ENCODE results near the gene SRSF4.
"Not testable (repeated sequence)": the region's sequence is repeated elsewhere in the genome, so short reads cannot be mapped to it uniquely, and the experiment has no call there.

SRSF4 gene

DNA sequence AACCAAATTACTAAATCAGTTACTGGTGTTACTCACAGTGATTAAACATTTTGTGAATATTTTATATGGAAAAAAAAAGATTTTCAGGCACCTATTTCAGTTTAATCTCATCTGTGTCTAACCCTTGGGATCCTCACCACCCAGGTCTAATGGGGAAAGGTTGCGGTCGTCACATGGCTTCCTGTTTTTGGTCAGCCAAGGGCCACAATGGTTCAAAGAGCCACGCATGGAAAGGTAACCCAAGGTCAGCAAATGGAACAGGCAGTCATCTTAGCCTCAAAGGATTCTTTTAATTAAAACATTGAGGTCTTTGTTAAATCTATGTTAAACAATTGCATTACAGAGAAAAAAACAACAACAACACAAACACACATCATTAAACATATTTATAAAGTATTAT lies 21.9 kb downstream of the SRSF4 start:
- Histone ChIP-seq H3K36me3 (ENCODE audit: insufficient read depth, low read length) (peaks cover 30% of the 10 kb centered on the region), H3K9me3 (ENCODE audit: low read length) (no peaks in the 10 kb centered on the region), H3K27me3 (ENCODE audit: control insufficient read depth in 1 of 2, insufficient read depth in 2 of 2, low read length in 2 of 2) (no peaks in the 10 kb centered on the region), H3K27ac (ENCODE audit: low read depth, low read length) (no peak overlapping the region), H3K4me1 (ENCODE audit: insufficient read depth, low read length) (peaks cover 42% of the 10 kb centered on the region), H3K9ac (ENCODE audit: low read length) (no peak overlapping the region), H3K4me3 (ENCODE audit: low read depth in 1 of 2, low read length in 2 of 2) (no peak overlapping the region)

DNA sequence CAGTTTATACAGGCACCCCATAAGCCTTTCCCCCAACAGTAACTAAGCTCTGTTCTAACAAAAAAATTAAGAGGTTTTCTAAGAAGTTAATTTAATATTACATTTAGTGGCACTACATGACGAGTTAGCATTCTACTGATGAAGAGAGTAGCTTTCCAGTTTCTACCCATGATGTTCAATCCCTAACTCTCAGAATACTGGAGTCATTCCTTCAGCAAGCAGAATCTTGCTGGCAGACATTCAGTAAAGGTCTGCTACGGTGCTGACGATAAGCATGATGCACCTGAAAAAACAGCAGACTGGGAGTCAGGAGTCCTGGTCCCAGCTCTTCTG lies 24.5 kb downstream of the SRSF4 start:
- H3K9me3 ChIP-seq (ENCODE audit: low read length), result no peaks in the 10 kb centered on the region
- H3K4me3 ChIP-seq (ENCODE audit: low read depth in 1 of 2, low read length in 2 of 2), result no peak overlapping the region
- H3K27ac ChIP-seq (ENCODE audit: low read depth, low read length), result no peak overlapping the region
- no peaks in the 10 kb centered on the region for H3K27me3 ChIP-seq (ENCODE audit: control insufficient read depth in 1 of 2, insufficient read depth in 2 of 2, low read length in 2 of 2)
- peaks cover 35% of the 10 kb centered on the region for H3K4me1 ChIP-seq (ENCODE audit: insufficient read depth, low read length)
- H3K36me3 ChIP-seq (ENCODE audit: insufficient read depth, low read length), result peaks cover 52% of the 10 kb centered on the region
- H3K9ac ChIP-seq (ENCODE audit: low read length), result no peak overlapping the region

DNA sequence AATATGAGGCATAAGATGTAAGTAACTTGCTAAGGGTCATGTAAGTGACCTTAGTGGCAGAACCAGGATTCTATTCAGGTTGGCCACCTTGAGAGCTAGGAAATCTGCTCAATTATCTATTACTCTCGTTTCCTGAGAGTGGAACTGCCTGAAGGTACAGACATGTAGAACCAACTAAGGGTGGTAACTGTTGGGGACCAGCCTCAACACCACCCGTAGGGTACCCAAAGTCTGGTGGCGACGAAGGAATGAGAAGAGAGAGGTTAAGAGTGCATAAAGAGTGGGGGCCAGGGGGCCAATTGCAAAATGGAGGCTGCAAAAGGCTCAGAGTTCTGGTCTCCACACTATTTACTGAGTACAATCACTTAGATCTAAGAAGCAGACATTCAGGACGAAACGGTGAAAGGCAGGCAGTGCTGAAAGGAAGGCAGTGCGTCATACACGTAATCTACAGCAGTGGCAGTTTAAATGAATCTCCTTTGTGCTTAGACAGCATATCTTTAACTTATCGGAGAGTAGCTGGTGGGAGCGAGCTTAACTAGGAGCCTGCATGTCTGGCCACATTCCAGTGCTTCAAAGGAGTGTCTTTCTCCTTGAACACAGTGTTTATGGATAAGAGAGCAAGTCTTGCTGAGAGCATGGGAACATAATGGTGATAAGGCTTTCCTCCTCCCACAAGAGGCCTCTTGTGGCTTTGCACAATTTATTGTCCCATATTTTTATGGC lies 25.0 kb downstream of the SRSF4 start:
- Histone ChIP-seq H3K36me3 (ENCODE audit: insufficient read depth, low read length) (peaks cover 57% of the 10 kb centered on the region), H3K9ac (ENCODE audit: low read length) (no peak overlapping the region), H3K9me3 (ENCODE audit: low read length) (no peaks in the 10 kb centered on the region), H3K27me3 (ENCODE audit: control insufficient read depth in 1 of 2, insufficient read depth in 2 of 2, low read length in 2 of 2) (no peaks in the 10 kb centered on the region), H3K4me1 (ENCODE audit: insufficient read depth, low read length) (peaks cover 31% of the 10 kb centered on the region), H3K4me3 (ENCODE audit: low read depth in 1 of 2, low read length in 2 of 2) (no peak overlapping the region), H3K27ac (ENCODE audit: low read depth, low read length) (no peak overlapping the region)

DNA sequence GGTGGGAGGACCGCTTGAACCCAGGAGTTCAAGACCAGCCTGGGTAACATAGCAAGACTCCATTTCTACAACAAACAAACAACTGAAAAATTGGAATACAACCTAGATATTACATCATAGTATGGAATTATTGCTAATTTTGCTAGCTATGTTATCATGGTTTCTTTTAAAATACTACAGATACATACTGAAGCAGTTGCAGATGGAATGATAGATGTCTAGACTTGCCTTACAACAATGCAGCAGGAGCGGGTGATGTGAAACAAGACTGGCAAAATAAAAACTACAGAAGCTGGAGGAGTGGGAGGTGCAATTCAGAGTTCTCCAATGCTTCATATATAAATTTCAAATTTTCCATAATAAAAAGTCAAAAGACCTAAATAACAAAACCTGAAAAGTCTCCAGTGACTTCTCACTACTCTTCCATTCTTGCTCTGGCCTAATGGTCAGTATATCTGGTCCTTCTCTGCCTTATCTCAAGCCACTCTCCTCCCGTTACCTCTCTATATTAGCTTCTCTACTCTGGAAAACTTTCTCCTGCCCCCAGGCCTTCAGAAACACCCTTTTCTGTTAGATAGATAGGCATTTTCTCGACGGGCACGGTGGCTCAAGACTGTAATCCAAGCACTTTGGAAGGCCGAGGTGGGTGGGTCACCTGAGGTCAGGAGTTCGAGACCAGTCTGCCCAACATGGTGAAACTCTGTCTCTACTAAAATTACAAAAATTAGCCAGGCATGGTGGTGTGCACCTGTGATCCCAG lies 29.5 kb downstream of the SRSF4 start:
- H3K27me3 ChIP-seq (ENCODE audit: control insufficient read depth in 1 of 2, insufficient read depth in 2 of 2, low read length in 2 of 2), result no peaks in the 10 kb centered on the region
- H3K4me1 ChIP-seq (ENCODE audit: insufficient read depth, low read length), result peaks cover 14% of the 10 kb centered on the region
- H3K9ac ChIP-seq (ENCODE audit: low read length), result no peak overlapping the region
- no peaks in the 10 kb centered on the region for H3K9me3 ChIP-seq (ENCODE audit: low read length)
- H3K4me3 ChIP-seq (ENCODE audit: low read depth in 1 of 2, low read length in 2 of 2), result no peak overlapping the region
- peaks cover 76% of the 10 kb centered on the region for H3K36me3 ChIP-seq (ENCODE audit: insufficient read depth, low read length)
- H3K27ac ChIP-seq (ENCODE audit: low read depth, low read length), result no peak overlapping the region

DNA sequence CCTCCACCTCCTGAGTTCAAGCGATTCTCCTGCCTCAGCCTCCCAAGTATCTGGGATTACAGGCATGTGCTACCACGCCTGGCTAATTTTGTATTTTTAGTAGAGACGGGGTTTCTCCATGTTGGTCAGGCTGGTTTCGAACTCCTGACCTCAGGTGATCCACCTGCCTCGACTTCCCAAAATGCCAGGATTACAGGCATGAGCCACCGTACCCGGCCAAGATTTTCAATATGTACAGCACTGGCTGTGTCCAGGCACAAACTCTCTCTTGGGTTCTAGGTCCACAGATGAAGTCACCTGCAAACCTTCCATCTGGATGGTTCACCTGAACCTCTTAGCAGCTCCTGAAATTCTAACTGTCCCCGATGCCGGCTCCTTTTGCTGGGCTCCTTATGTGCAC lies 31.4 kb downstream of the SRSF4 start:
- H3K27me3 ChIP-seq (ENCODE audit: control insufficient read depth in 1 of 2, insufficient read depth in 2 of 2, low read length in 2 of 2); H3K27ac ChIP-seq (ENCODE audit: low read depth, low read length); H3K9me3 ChIP-seq (ENCODE audit: low read length); H3K4me3 ChIP-seq (ENCODE audit: low read depth in 1 of 2, low read length in 2 of 2); H3K4me1 ChIP-seq (ENCODE audit: insufficient read depth, low read length); H3K9ac ChIP-seq (ENCODE audit: low read length): not testable (repeated sequence)
- H3K36me3 ChIP-seq (ENCODE audit: insufficient read depth, low read length), result peaks cover 87% of the 10 kb centered on the region

DNA sequence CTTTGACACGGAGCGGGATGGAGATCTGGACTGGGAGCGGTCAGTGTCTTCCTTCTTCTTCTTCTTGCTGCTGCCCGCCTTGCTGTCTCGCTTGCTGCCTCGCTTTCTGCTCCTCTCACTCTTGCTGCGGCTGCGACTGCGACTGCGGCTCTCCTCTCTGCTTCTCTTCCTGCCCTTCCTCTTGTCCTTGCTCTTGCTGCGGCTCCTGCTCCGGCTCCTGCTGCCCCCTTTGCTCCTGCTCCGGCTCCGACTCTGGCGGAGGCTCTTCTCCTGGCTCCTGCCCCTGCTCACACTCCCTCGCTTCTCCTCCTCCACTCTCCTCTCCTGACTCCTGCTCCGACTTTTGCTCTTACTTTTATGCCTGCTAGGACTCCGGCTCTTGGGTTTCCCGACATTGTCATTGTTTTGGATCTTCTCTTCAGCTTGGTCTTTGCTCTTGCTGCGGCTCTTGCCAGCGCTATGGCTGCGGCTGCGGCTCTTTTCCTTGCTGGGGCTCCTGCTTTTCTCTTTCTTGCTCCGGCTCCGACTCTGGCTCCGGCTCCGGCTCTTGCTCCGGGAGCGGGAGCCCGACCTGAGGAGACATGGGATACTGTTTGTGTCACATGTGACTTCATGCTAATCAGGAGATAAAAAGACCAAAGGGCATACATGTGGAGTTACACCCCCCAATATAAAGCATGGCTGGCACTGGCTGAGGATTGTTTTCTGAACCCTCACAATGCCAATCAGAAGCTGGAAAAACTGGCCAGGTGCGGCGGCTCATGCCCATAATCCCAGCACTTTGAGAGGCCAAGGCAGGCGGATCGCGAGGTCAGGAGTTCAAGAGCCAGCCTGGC lies 32.8 kb downstream of the SRSF4 start:
- no peaks in the 10 kb centered on the region for H3K4me1 ChIP-seq (ENCODE audit: insufficient read depth, low read length)
- H3K27ac ChIP-seq (ENCODE audit: low read depth, low read length), result no peak overlapping the region
- peaks cover 73% of the 10 kb centered on the region for H3K36me3 ChIP-seq (ENCODE audit: insufficient read depth, low read length)
- no peak overlapping the region for H3K9ac ChIP-seq (ENCODE audit: low read length)
- no peaks in the 10 kb centered on the region for H3K9me3 ChIP-seq (ENCODE audit: low read length)
- H3K4me3 ChIP-seq (ENCODE audit: low read depth in 1 of 2, low read length in 2 of 2), result no peak overlapping the region
- no peaks in the 10 kb centered on the region for H3K27me3 ChIP-seq (ENCODE audit: control insufficient read depth in 1 of 2, insufficient read depth in 2 of 2, low read length in 2 of 2)

DNA sequence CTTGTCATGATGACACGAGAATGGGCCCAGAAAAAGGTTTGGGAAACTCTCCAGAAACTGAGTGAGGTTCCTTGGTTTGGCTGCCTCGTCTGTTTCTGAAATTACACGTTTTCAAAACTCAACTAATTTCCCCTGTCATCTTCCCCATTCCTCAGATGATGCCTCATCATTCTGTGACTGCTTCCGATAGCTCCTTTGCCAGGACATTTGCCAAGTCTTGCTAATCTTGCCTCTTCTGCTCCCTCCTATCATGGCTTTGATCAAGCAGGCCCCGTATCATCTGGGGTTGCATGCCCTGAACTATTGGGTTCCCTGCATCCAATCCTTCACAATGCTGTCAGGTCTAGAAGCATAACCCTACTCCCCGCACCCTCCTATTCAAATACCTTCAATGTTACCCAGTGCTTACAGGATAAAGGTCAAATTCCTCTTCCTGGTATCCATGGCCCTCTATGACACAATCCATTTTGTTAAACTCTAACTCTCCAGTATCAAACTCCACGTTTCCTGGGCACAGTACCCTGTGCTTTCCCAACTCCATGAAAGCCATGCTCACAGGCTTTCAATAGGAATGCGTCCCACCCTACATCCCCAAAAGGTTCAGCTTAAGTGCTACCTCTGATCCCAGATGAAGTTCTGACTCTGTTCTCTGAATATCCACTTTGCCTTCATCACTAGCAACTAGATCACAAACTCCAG lies 35.8 kb downstream of the SRSF4 start:
- Histone ChIP-seq H3K9ac (ENCODE audit: low read length) (no peak overlapping the region), H3K27ac (ENCODE audit: low read depth, low read length) (no peak overlapping the region), H3K36me3 (ENCODE audit: insufficient read depth, low read length) (peaks cover 43% of the 10 kb centered on the region), H3K9me3 (ENCODE audit: low read length) (no peaks in the 10 kb centered on the region), H3K27me3 (ENCODE audit: control insufficient read depth in 1 of 2, insufficient read depth in 2 of 2, low read length in 2 of 2) (no peaks in the 10 kb centered on the region), H3K4me1 (ENCODE audit: insufficient read depth, low read length) (no peaks in the 10 kb centered on the region), H3K4me3 (ENCODE audit: low read depth in 1 of 2, low read length in 2 of 2) (no peak overlapping the region)

DNA sequence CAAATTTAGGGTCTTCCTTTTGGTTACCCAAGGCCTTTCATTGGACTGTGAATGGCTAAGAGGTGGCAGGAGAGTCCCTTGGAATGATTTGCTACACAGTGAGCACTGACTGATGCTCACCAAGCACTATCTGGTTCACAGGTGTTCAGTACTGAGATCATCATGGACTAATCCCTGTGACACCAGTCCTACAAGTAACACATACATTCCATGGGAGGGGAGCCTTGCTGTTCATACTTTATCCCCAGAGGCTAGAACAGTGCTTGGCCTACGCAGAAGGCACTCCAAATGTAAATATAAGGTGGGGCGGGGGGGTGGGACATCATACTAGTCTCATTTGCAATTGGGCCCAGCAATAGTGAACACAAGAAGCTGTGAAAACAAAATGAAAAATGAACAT lies 37.5 kb downstream of the SRSF4 start:
- Histone ChIP-seq H3K27me3 (ENCODE audit: control insufficient read depth in 1 of 2, insufficient read depth in 2 of 2, low read length in 2 of 2) (no peaks in the 10 kb centered on the region), H3K9ac (ENCODE audit: low read length) (no peak overlapping the region), H3K4me3 (ENCODE audit: low read depth in 1 of 2, low read length in 2 of 2) (no peak overlapping the region), H3K36me3 (ENCODE audit: insufficient read depth, low read length) (peaks cover 31% of the 10 kb centered on the region), H3K4me1 (ENCODE audit: insufficient read depth, low read length) (no peaks in the 10 kb centered on the region), H3K27ac (ENCODE audit: low read depth, low read length) (no peak overlapping the region), H3K9me3 (ENCODE audit: low read length) (no peaks in the 10 kb centered on the region)

DNA sequence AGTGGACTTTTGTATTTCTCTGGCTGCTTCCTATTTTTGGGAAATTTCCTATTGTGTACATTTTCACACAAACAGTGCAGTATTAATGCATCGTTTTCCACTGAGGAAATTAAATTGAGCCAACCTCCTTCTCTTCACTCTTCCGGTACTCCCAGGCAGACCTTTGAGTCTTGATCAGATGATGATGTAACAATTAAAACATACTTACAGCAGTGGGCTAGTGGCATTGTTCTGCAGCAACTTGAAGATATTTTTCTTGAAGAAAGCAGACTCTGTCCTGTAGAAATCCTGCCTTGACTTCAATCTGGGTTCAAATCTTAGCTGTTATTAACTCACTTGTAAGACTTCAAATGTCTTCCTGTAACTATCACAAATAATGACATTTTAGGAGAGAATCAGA lies 39.0 kb downstream of the SRSF4 start:
- Histone ChIP-seq H3K9ac (ENCODE audit: low read length) (no peak overlapping the region), H3K4me3 (ENCODE audit: low read depth in 1 of 2, low read length in 2 of 2) (no peak overlapping the region), H3K27me3 (ENCODE audit: control insufficient read depth in 1 of 2, insufficient read depth in 2 of 2, low read length in 2 of 2) (no peaks in the 10 kb centered on the region), H3K4me1 (ENCODE audit: insufficient read depth, low read length) (no peaks in the 10 kb centered on the region), H3K9me3 (ENCODE audit: low read length) (no peaks in the 10 kb centered on the region), H3K27ac (ENCODE audit: low read depth, low read length) (no peak overlapping the region), H3K36me3 (ENCODE audit: insufficient read depth, low read length) (peaks cover 16% of the 10 kb centered on the region)

DNA sequence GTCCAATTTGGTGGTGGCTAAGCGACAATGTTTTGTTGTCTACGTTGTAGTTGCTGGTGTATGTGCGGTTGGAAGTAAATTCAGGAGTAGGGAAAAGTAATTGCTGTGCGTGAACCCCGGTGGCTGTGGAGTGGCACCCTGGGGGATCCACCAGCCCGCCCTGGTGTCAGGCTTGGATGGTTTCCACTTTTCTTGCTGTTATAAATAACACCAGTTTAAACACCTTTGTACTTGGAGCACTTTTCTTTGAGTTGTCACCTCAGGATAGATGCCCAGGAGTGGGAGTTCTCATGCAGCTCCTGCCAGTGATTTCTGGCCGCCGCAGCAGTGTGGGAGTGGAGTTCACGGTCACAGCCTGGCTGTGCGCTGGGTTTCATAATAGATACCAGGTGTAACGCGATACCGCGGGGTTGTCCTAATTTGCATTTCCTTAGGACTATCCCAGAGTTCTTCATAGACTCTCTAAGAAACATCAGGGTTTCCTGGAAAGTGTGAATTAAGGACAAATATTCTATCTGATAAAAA lies 45.2 kb downstream of the SRSF4 start:
- H3K36me3 ChIP-seq (ENCODE audit: insufficient read depth, low read length), result no peaks in the 10 kb centered on the region
- H3K4me3 ChIP-seq (ENCODE audit: low read depth in 1 of 2, low read length in 2 of 2), result no peak overlapping the region
- H3K4me1 ChIP-seq (ENCODE audit: insufficient read depth, low read length), result peaks cover 8% of the 10 kb centered on the region
- no peaks in the 10 kb centered on the region for H3K27me3 ChIP-seq (ENCODE audit: control insufficient read depth in 1 of 2, insufficient read depth in 2 of 2, low read length in 2 of 2)
- no peak overlapping the region for H3K9ac ChIP-seq (ENCODE audit: low read length)
- no peaks in the 10 kb centered on the region for H3K9me3 ChIP-seq (ENCODE audit: low read length)
- H3K27ac ChIP-seq (ENCODE audit: low read depth, low read length), result no peak overlapping the region

DNA sequence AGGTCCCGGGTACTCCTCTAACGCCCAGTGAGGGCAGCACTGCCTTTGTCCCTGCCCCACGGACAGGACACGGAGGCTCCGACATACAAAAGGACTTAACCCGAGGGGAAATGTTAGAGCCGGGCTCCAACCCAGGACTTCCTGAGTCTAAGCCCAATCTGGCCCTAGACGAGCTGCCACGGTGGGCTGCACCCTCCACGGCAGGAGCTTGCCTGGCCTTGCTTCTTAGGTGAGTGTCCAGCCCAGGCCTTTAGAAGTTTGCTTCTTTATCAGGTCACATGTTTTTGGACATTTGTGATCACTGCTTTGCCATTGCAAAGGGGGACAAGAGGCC lies 47.0 kb downstream of the SRSF4 start:
- Histone ChIP-seq H3K9ac (ENCODE audit: low read length) (no peak overlapping the region), H3K27ac (ENCODE audit: low read depth, low read length) (no peak overlapping the region), H3K9me3 (ENCODE audit: low read length) (no peaks in the 10 kb centered on the region), H3K36me3 (ENCODE audit: insufficient read depth, low read length) (no peaks in the 10 kb centered on the region), H3K4me3 (ENCODE audit: low read depth in 1 of 2, low read length in 2 of 2) (no peak overlapping the region), H3K27me3 (ENCODE audit: control insufficient read depth in 1 of 2, insufficient read depth in 2 of 2, low read length in 2 of 2) (no peaks in the 10 kb centered on the region), H3K4me1 (ENCODE audit: insufficient read depth, low read length) (peaks cover 8% of the 10 kb centered on the region)
